Measurements from ENCODE around the gene ICA1.
"Not testable (repeated sequence)": the region's sequence is repeated elsewhere in the genome, so short reads cannot be mapped to it uniquely, and the experiment has no call there.

ICA1 gene

DNA sequence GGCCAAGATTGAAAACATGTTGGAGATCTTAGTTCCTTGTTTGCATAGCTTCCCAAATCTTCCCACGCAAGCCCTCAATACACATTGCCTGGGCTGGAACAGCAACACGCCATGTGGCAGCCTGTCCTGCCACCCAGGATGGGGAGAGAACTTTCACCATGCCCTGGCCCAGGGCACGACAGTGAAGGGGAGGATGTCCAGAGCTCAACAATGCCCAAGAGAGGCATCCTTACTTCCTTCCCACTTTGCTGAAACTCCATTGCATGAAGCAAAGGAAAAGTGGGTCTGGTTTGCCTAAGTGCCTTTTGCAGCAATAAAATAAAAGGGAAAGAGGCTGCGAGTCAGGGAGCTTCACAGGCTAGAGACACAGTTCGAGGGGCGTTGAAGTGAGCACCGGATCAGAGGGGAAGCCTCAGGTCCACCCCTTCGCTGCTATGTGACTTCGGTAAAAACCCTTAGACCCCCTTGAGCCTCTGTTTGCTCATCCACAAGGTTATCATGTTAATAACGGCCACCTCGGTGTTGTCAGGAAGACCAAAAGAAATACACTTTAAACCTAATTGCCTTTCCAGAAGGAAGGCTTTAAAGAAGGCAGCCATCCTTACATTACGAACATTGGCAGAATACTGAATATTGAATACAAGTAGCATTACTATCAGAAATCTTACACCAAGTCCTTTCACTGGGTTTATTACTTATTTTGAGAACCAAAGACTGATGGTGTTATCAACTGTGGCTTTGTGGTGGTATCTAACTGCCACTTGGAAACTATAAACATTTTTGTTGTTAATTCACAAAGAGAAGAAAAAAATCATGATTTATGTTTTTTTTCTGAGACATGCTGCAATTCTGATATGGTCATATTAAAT, 133.3 kb downstream of the ICA1 start:
- DNase-seq, result no peak

DNA sequence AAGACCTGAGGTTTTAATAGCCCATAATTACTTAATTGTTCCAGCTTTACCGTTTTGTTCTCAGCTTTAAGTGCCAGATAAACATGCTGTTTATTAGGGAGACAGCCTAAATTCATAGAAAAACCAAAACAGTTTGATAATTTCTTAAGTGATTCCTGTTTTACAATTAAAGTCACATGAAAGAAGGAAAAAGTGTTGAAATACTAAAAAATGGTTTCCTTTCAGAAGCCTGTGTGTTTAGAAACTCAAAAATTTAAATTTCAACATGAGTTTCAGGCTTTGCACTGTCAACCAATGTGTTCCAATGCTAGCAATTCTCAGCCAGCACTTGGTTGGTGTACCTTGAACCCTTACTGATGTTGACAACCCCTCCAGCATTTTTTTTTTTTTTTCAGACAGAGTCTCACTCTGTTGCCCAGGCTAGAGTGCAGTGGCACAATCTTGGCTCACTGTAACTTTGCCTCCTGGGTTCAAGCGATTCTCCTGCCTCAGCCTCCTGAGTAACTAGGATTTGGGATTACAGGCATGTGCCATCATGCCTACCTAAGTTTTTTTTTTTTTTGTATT, 135.3 kb downstream of the ICA1 start:
- DNase-seq, result no peak

DNA sequence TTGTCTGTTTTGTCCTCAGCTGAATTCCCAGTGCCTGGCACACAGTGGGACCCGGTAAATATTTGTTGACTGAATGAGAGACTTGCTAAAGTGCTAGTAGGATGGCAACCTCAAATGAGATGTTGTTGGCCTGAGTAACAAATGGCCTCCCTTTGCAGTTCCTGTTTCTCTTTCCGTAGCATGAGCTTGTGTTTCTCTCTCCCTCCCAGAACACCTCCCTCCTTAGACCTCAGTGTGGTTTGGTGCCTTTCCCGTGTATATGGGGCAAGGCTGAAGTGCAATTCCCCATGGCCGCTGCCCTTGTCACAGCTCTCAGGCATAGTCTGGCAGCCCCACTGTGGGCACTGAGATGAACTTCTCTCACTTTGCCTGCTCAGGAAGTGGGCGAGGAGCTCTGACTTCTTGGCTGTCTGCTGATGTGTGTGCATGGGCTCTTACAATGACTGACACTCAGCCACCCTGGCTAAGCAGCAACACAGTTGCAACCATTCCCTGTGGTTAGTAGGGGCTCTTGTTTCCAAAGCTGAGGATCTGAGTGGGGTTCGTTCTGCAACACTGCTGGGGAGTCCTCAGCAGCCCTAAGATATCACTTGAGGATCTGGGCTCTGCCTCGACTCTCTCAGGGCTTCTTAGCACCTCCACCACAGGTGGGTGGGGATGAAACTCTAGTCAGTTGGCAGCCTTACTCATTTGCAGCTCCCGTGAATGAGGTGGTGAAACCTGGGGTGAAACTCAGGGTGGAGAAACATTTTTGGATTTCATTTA, 136.1 kb downstream of the ICA1 start:
- peak; percentile 86 for DNase-seq

DNA sequence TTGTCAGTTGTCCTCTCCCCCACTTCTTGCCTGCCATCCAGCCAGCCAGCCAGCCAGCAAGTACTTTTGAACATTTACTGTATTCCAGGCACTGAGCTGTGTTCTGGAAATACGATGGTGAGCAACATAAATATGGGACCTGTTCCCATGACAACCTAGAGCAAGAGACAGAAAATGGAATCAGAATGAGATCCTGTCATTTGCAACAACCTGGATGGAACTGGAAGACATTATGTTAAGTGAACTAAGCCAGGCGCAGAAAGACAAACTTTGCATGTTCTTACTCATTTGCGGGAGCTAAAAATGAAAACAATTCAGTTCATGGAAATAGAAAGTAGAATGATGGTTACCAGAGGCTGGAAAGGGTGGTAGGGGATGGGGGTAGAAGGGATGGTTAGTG, 140.7 kb downstream of the ICA1 start:
- no peak for DNase-seq

DNA sequence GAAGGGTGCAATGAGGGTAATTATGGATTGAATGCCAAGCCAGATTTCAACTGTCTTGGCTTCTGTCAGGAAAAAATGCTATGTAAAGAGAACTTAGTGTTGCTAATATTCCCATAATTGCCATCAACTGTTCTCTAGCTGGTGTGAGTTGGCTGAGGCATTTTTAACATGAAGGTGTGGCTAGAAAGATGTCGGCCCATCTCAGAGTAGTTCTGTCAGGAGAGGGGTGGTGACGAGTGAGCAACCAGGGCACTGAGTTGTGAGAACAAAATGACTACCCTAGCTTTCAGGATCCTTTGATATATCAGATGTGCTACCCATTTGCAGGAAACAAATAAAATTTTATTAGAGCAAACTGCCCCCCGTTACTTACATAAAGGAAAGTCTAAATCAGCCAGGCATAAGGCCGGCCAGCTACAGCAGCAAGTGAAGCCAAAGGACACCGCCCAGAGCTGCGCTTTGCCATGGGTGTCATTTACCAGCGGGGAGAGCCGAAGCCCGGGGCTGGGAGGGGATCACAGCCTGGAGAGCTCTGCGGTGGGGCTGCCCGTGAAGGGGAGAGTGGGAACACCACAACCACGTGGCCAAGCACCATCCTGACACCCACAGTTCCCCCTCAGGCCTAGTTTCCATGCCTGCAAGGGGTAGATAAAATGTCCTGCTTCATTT, 141.4 kb downstream of the ICA1 start:
- DNase-seq, result no peak

DNA sequence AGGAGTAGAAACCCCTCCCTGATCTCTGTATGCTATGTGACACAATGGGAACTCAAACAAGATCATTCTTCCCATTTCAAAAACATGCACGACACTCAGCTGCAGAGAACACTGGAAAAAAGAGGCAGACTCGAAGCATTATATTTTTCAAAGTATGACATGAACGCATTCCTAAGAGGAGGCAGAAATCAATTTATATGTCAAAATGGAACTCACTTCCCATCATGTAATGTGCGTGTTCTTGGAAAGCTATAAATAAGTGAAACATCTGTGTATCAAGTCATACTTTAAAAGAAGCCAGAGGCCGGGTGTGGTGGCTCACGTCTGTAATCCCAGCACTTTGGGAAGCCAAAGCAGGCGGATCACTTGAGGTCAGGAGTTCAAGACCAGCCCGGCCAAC, 142.7 kb downstream of the ICA1 start:
- DNase-seq, result no peak

DNA sequence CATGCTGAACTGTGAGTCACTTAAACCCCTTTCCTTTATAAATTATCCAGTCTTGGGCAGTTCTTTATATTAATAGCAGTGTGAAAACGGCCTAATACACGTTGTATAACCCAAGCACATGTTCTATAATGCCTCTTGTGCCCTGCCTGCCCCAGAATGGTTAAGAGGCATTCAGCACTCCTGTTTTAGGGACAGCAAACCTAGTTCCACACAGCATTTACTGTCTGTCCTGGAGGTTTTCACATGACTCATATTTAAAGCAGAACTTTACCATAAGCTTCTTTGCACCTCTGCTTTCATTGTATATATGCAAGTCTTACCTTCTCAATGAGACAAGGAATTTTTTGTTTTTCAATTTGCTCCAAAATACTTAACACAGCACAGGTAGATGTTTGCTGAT, 144.8 kb downstream of the ICA1 start:
- no peak for DNase-seq

DNA sequence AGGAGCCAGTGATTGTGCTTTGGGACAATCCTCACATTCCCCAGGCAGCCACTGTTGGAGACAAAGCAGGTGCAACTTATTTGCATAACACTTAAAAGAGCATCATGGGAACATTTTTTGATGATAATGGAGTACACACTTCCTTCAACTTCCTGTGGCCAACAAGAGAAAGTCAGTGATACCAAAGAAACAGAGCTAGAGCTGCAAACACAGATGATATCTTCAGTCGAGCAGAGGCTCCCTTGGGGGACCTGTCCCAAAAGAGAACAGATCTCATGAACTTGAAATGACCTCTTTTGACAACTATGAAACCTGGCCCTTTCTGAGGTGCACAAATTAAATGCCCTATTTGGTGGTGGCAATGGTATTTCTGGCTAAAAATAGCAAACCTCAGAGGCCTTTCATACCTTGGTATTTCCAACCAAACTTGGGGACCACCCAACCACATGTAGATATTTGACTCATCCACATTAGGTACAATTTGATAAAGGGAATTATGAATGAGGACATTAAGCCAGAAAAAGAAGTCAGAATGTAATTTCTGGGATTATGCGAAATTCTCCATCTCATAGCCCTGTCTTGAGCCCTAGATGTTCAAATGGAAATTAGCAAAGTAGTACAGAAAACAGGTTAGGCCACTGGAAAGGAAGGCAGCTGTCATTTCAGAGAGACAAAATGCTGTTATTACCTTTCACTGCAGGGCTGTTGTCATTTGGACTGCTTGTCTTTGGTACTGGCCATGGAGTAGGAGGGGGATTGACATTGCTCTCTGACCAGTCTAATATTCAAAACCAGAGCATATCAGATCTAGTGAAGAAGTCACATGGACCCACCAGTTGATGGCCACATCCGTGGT, 146.2 kb downstream of the ICA1 start:
- no peak for DNase-seq

DNA sequence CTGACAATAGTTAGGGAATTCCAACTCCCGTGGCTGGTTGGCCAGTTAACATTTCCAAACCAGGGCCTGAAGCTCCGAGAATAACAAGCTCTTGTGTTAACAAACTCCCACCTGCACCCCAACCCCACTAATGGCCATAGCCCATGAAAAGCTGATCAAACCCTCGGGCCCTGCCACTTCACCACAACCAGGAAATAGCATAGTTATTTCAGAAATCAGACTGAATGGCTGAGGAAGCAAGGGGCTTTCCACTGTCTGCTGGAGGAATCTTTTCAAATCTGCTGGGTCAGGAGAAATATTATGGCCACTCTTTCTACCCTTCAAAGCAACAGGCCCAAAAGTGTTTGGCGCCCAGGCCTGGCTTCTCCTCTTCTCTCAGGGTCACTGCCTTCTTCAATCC, 147.8 kb downstream of the ICA1 start:
- no peak for DNase-seq

DNA sequence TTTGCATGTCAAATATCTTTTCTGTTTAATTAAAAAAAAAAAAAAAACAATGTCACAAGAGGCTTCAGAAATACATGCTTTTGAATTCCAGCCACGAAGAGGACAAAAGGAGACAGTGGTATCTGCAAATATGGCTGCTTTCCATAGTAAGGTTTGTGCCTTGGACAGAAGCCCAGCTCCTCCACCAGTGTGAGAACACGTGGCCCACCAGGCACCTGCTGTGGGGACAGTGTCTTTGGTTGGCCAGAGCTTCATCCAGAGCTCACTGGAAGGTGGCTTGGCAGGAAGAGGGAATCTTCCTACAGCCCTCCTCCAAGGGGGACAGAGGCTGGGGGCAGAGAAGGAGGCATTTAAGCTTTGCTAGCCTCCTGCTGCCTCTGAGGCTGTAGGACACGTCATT, 148.8 kb downstream of the ICA1 start:
- DNase-seq, result no peak

DNA sequence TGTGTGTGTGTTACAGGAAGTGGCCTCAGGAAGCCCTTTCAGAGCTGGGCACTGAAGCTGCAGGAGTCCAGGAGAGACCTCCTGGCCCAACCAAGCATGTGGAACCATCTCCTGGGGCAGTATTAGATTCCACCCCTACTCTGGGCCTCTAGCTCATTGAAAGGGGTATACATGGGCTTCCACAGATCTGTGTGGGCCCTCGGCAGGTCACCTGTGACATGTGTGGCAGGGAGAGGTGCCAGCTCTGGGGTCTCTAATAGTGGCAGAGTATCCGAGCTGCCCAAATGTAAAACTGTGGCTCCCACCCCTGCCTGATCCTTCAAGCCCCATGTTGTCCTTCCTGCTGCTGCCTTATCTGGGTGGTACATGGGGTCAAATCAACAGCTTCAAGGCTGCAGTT, 149.3 kb downstream of the ICA1 start:
- DNase-seq, result no peak

DNA sequence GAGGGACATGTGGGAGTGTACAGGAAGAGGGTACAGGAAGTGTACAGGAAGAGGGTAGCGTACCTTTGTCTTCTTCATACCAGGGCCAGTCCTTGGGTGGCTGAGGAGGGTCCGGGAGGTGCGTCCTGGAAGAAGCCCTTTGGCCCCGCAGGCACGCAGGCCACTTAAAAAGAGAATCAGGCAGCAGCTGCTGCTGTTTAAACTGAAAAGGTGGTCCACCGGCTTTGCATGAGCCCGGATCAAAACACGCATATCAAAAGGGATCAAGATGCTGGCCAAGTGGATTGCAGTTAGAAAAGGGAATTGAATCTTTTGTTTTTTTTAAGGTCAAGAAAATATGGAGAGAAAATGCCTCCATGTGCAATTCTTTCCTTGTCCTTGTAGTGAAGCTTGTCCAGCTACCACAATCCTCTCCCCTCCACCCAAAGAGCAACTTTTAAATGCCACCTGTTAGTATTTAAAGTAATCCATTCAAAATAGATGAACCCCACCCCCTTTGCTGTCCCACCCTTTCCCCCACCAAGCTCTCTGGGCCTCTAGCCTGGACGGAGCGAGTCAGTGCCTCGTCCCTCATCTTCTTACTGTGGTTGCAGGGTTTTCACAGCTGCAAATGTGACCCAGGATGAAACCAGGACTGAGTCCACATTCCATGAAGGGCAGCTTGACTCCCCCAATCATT, 150.5 kb downstream of the ICA1 start:
- DNase-seq, result no peak

DNA sequence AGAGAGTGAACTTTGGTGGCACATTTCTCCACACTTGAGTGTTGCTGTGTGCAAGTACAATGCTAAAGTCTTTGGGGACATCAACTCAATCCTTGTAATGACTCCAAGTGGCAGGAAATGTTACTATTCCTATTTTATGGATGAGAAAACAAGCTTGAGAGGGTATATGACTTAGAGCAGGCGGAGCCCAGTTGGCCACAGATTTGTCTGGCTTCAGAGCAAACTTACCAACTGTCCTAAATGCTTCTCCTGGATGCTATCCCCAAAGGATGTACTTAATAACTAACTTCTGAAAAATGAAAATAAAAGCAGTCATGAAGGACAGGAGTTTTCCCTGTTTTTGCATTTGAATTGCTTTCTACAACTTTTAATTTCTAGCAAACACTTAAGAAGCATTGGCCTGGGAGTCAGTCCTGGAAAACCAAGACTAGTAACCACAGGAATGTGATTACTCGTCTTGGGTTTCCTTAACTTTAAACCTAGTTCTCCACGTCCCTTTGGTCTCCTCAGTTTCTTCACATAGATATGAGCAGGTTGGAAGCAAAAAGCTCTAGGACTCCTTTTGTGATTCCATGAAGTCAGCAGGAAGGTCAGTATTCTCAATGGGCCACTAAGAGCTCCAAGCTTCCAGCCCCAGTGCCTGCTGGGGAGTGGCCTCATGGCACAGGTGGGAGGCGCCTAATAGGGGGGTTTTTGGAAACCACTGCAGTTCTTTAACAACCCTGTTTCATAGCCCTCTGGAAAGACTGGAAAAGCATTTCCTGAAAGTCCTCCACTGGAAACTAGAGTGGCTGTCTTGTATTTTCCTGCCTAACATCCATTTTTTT, 152.6 kb downstream of the ICA1 start:
- DNase-seq, result no peak

DNA sequence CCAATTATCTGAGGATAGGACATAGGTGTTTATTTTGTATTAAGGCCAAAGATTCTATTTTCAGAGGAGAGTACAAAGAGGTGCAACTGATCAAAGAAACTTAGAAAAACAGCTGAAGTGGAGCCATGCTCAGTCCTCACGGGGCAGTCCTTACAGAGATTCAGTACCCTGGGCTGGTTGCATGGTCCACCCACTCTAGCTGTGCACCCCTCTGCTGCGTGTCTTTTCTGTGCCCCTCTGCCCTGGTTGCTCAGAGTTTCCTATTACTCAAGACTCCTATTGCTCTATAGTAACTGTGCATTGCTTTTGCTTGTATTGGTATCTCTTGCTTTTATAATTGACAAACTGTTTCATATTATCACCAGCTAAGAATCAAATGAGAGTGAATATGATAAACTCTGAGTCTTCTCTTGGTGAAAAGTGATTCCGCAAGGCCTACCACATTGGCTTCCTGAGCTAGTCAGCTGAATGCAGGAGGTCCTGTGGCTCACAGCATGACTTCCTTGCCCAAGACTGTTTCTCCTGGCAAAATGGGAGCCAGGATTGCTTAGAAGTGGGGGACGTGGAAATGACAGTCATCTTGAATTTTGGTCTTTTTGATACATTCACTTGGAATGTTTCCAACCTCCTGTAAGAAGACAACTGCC, 156.4 kb downstream of the ICA1 start:
- DNase-seq, result no peak

DNA sequence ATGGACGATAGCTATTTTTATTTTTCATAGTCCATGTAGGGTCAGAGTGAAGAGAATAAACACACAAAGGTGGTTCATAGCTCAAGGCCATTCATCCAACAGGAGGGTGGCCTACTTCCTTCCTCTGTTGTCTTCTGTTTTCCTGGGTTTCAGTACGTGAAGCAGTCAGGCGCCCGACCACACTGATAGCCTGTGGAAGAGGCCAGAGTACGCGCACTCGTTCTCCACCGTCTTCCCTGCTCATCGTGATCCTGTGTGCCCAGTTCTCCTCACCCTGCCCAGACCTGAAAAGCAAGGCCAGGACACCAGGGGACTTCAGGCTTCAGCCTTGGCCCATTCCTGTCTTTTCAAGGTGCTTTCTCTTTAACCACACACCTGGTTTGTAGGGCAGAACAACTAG, 158.7 kb downstream of the ICA1 start:
- DNase-seq, result no peak

DNA sequence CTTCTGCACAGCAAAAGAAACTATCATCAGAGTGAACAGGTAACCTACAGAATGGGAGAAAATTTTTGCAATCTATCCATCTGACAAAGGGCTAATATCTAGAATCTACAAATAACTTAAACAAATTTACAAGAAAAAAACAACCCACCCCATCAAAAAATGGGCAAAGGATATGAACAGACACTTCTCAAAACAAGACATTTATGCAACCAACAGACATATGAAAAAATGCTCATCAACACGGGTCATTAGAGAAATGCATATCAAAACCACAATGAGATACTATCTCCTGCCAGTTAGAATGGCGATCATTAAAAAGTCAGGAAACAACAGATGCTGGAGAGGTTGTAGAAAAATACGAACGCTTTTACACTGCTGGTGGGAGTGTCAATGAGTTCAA, 160.7 kb downstream of the ICA1 start:
- DNase-seq, result not testable (repeated sequence)

DNA sequence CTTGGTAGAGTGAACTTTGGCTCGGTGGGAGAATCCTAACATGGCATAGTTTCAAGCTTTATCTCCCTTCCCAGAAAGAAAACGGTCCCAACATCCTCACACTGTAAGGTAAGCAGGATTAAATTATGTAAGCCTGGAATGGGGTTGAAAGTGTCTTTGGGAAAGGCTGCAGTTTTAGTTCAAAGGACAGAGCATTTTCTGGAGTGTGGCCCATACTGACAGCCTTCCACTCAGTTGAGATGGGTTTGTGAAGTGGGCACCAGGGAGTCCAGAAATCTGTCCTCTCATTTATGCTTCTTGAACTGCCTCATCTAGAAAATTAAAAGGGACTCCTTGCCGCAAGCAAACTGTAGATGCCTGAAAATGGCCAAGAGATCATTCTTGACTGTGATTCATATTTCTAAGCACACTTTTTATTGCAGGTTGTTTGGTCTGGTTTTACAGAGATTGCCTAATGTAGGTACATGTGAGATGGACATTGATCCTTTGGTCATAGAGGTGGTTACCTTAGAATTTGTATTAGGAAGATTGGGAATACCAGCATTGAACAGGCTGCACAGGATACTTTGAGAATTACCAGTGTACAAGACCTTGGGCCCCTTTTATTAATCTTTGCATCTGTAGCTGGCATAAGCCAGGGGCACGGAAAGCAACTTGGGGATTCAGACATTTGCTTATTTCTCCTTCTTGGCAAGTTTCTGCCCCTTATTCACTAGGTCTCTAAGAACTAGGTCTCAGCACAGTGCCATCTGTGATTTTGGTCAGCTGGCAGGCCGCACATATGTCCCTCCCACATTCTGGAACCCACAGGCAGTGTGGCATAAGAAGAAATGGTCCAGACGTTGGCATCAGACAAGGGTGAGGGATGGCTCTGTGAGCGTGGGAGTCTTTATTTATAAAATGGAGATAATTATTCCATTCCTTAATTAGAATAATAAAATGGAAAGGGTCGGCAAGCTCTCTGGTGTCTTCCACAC, 167.5 kb downstream of the ICA1 start:
- no peak for DNase-seq

DNA sequence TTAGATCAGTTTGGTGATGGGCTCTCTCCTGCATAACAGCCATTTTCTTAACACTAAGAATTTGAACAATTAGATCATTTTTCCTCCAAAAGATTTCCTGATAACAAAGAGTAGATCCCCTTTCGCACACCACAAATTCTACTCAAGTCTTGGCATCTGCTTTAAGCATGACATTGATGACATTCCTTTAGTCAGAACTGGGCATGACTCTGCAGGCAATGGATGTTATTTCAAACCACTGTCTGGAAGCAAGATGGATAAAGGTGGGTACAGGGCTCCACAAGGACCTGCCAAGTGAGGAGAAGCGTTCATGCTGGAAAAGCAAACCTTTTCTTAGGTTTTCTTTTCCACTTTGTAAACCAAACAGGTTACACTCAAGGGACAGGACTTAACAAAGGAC, 169.8 kb downstream of the ICA1 start:
- no peak for DNase-seq

Data from activated CD4-positive, alpha-beta T cell treated with anti-CD3 and anti-CD28 coated beads for 48 hours (primary cell).